Femur (tissue), 1 donor: ENCODE data around the gene FAM236C.
"Not testable (repeated sequence)": the region's sequence is repeated elsewhere in the genome, so short reads cannot be mapped to it uniquely, and the experiment has no call there.

Source experiments
- DNase-seq: peaks from one replicate; pipeline ENCODE4 v3.0.0-alpha.2; 2017

FAM236C gene

GRCh38 chrX:72912315-72912714, at the start of gene FAM236C:
FAM236C (plus strand) TSS chrX:72912615; CDS start chrX:72912715, 100 bp downstream.
- not testable (repeated sequence) for DNase-seq

- DNase-seq: not testable (repeated sequence)
Measured at GRCh38 chrX:72882898-72883297, 29.5 kb upstream of the FAM236C start.

- DNase-seq: not testable (repeated sequence)
Measured at GRCh38 chrX:72889740-72890139, 22.7 kb upstream of the FAM236C start.

- DNase-seq: not testable (repeated sequence)
Measured at GRCh38 chrX:72916096-72916495, 3.7 kb downstream of the FAM236C start.

- DNase-seq: not testable (repeated sequence)
Measured at GRCh38 chrX:72932283-72932682, 19.9 kb downstream of the FAM236C start.

GRCh38 chrX:72936455-72936854, 24.0 kb downstream of the FAM236C start:
- DNase-seq: not testable (repeated sequence)

- not testable (repeated sequence) for DNase-seq
Measured at GRCh38 chrX:72936882-72937455, 24.6 kb downstream of the FAM236C start.

- DNase-seq: not testable (repeated sequence)
Measured at GRCh38 chrX:72937906-72938305, 25.5 kb downstream of the FAM236C start, which contains the start of gene FAM236A. FAM236A (plus strand) TSS chrX:72938206; CDS start chrX:72938263, 57 bp downstream.

- not testable (repeated sequence) for DNase-seq
Measured at GRCh38 chrX:72942272-72942671, 29.9 kb downstream of the FAM236C start.

GRCh38 chrX:72943035-72943818, 30.8 kb downstream of the FAM236C start:
- not testable (repeated sequence) for DNase-seq

GRCh38 chrX:72943819-72944169, 31.4 kb downstream of the FAM236C start, which contains the start of gene DMRTC1:
DMRTC1 (minus strand) TSS chrX:72943837; CDS start chrX:72875694, 68,143 bp downstream.
- not testable (repeated sequence) for DNase-seq

- not testable (repeated sequence) for DNase-seq
Measured at GRCh38 chrX:72959971-72960370, 47.6 kb downstream of the FAM236C start.
